Transverse colon (tissue), 4 donors: ENCODE data around the gene CPVL.

Experiments
- CTCF ChIP-seq, 5 experiments: fragments of 200-600 bp in 3 of 5; fragments of 450-650 bp in 2 of 5; sonication (generic) in 3 of 5; IDR thresholded peaks; 1 replicate in 2 of 5; 2 replicates in 3 of 5; pipeline ENCODE4 v1.5.1; 2016 to 2017; ENCODE audit warnings: antibody characterized with exemption in 5 of 5, inconsistent platforms in 3 of 5, mild to moderate bottlenecking in 2 of 5, moderate library complexity in 1 of 5
- POLR2A ChIP-seq: fragments of 450-650 bp; IDR thresholded peaks from one replicate; pipeline ENCODE4 v1.6.1; 2016; ENCODE audit warnings: antibody characterized with exemption, mild to moderate bottlenecking, moderate library complexity
- POLR2AphosphoS5 ChIP-seq, 3 donors: sonication (generic); formaldehyde crosslinking; IDR thresholded peaks; one replicate each; pipeline ENCODE4 v1.6.1; 2016; ENCODE audit warnings: antibody characterized with exemption in 3 of 3

DNA sequence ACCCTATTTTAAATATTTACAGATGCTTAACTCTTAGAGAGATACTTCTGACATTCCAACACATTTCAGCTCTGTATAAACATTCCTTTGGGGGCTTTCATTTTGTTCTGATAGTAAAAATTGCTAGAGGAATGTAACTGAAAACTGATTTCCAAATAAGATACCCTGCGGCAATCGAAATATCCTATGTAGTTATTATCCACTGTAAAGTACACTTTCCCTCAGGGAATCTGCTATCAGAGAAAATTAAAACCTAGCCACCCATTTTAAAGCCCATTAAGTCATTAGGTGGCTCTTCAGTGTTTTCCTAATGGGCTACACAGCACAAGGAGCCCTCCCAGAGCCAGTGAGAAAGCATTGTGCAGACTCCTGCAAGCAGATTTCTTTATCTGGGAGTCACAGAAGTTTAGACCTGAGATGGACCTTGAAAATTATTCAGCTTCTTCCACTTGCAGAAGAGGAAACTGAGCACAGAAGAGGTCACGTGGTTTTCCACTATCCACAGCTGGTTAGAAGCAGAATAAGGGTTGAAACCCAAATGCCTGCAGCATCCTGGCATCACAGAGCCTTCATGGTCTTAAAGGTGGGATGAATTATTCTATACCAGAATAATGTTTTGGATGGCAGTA is 12.6 kb upstream of the CPVL start:
- TF ChIP-seq CTCF (IDR thresholded peaks at IDR 0.05) (no peak), POLR2A (no peak), POLR2AphosphoS5 (IDR thresholded peaks at IDR 0.05) (no peak)
